Measurements from ENCODE around the gene GIMD1. TPM values are rescaled to one million over a fixed set of nuclear protein-coding genes. Genes with fewer than 3 reads are reported as not detected.

The GIMD1 gene
- total RNA-seq, 1 experiment from 2014 or later, result not detected

- H3K27ac ChIP-seq (ENCODE audit: low read length), result no peak overlapping the region
- no peak overlapping the region for H2AFZ ChIP-seq (ENCODE audit: low read length)
- H4K20me1 ChIP-seq (ENCODE audit: insufficient read depth, low read depth, low read length), result no peaks in the 10 kb centered on the region
- no peak overlapping the region for H3K9ac ChIP-seq (ENCODE audit: low read length)
- no peak overlapping the region for H3K4me2 ChIP-seq (ENCODE audit: low read depth, low read length, poor library complexity, severe bottlenecking)
- no peak for DNase-seq
- H3K36me3 ChIP-seq (ENCODE audit: insufficient read depth, low read length), result no peaks in the 10 kb centered on the region
- no peaks in the 10 kb centered on the region for H3K9me3 ChIP-seq (ENCODE audit: low read length)
- H3K9me2 ChIP-seq (replicated peaks; ENCODE audit: insufficient read depth, low read length), result no peaks in the 10 kb centered on the region
- peaks cover 3% of the 10 kb centered on the region; the same call in 1 of the 2 replicates for H3K4me1 ChIP-seq (ENCODE audit: low read length)
- no peak overlapping the region for H3K4me3 ChIP-seq (ENCODE audit: low read length)
- H3K27me3 ChIP-seq (ENCODE audit: low read length), result no peaks in the 10 kb centered on the region
- no peaks in the 10 kb centered on the region for H3K79me2 ChIP-seq (ENCODE audit: low read length)
Observed at GRCh38 chr4:106365613-106366012, 3.0 kb downstream of the GIMD1 start.

- no peaks in the 10 kb centered on the region for H3K9me2 ChIP-seq (replicated peaks; ENCODE audit: insufficient read depth, low read length)
- no peak overlapping the region for H2AFZ ChIP-seq (ENCODE audit: low read length)
- H3K4me2 ChIP-seq (ENCODE audit: low read depth, low read length, poor library complexity, severe bottlenecking), result no peak overlapping the region
- no peaks in the 10 kb centered on the region for H3K27me3 ChIP-seq (ENCODE audit: low read length)
- H3K27ac ChIP-seq (ENCODE audit: low read length), result no peak overlapping the region
- H3K4me1 ChIP-seq (ENCODE audit: low read length), result peaks cover 2% of the 10 kb centered on the region; the same call in 1 of the 2 replicates
- DNase-seq, result no peak
- H3K79me2 ChIP-seq (ENCODE audit: low read length), result no peaks in the 10 kb centered on the region
- H3K36me3 ChIP-seq (ENCODE audit: insufficient read depth, low read length), result no peaks in the 10 kb centered on the region
- no peaks in the 10 kb centered on the region for H4K20me1 ChIP-seq (ENCODE audit: insufficient read depth, low read depth, low read length)
- H3K9me3 ChIP-seq (ENCODE audit: low read length), result no peaks in the 10 kb centered on the region
- H3K9ac ChIP-seq (ENCODE audit: low read length), result no peak overlapping the region
- no peak overlapping the region for H3K4me3 ChIP-seq (ENCODE audit: low read length)
Observed at GRCh38 chr4:106364282-106364681, 4.3 kb downstream of the GIMD1 start.

GRCh38 chr4:106362086-106362825 is 6.3 kb downstream of the GIMD1 start:
- Histone ChIP-seq H3K36me3 (ENCODE audit: insufficient read depth, low read length) (no peaks in the 10 kb centered on the region), H3K4me3 (ENCODE audit: low read length) (no peak overlapping the region), H3K27ac (ENCODE audit: low read length) (no peak overlapping the region), H3K27me3 (ENCODE audit: low read length) (no peaks in the 10 kb centered on the region), H3K4me1 (ENCODE audit: low read length) (no peaks in the 10 kb centered on the region), H4K20me1 (ENCODE audit: insufficient read depth, low read depth, low read length) (no peaks in the 10 kb centered on the region), H3K4me2 (ENCODE audit: low read depth, low read length, poor library complexity, severe bottlenecking) (no peak overlapping the region), H3K79me2 (ENCODE audit: low read length) (no peaks in the 10 kb centered on the region), H3K9me2 (replicated peaks; ENCODE audit: insufficient read depth, low read length) (no peaks in the 10 kb centered on the region), H3K9me3 (ENCODE audit: low read length) (no peaks in the 10 kb centered on the region), H3K9ac (ENCODE audit: low read length) (no peak overlapping the region), H2AFZ (ENCODE audit: low read length) (no peak overlapping the region)
- DNase-seq, result no peak

GRCh38 chr4:106358899-106359298 is 9.7 kb downstream of the GIMD1 start:
- no peak overlapping the region for H2AFZ ChIP-seq (ENCODE audit: low read length)
- H4K20me1 ChIP-seq (ENCODE audit: insufficient read depth, low read depth, low read length), result no peaks in the 10 kb centered on the region
- no peaks in the 10 kb centered on the region for H3K36me3 ChIP-seq (ENCODE audit: insufficient read depth, low read length)
- no peaks in the 10 kb centered on the region for H3K9me2 ChIP-seq (replicated peaks; ENCODE audit: insufficient read depth, low read length)
- H3K9ac ChIP-seq (ENCODE audit: low read length), result no peak overlapping the region
- H3K79me2 ChIP-seq (ENCODE audit: low read length), result no peaks in the 10 kb centered on the region
- no peaks in the 10 kb centered on the region for H3K4me1 ChIP-seq (ENCODE audit: low read length)
- no peak overlapping the region for H3K4me3 ChIP-seq (ENCODE audit: low read length)
- no peaks in the 10 kb centered on the region for H3K9me3 ChIP-seq (ENCODE audit: low read length)
- no peak overlapping the region for H3K4me2 ChIP-seq (ENCODE audit: low read depth, low read length, poor library complexity, severe bottlenecking)
- H3K27me3 ChIP-seq (ENCODE audit: low read length), result no peaks in the 10 kb centered on the region
- DNase-seq, result no peak
- no peak overlapping the region for H3K27ac ChIP-seq (ENCODE audit: low read length)

- H3K27me3 ChIP-seq (ENCODE audit: low read length), result no peaks in the 10 kb centered on the region
- H3K27ac ChIP-seq (ENCODE audit: low read length), result no peak overlapping the region
- H3K4me3 ChIP-seq (ENCODE audit: low read length), result no peak overlapping the region
- no peaks in the 10 kb centered on the region for H3K9me3 ChIP-seq (ENCODE audit: low read length)
- H3K9me2 ChIP-seq (replicated peaks; ENCODE audit: insufficient read depth, low read length), result no peaks in the 10 kb centered on the region
- no peak overlapping the region for H2AFZ ChIP-seq (ENCODE audit: low read length)
- no peaks in the 10 kb centered on the region for H3K4me1 ChIP-seq (ENCODE audit: low read length)
- H3K79me2 ChIP-seq (ENCODE audit: low read length), result no peaks in the 10 kb centered on the region
- no peak overlapping the region for H3K4me2 ChIP-seq (ENCODE audit: low read depth, low read length, poor library complexity, severe bottlenecking)
- DNase-seq, result no peak
- H4K20me1 ChIP-seq (ENCODE audit: insufficient read depth, low read depth, low read length), result no peaks in the 10 kb centered on the region
- no peak overlapping the region for H3K9ac ChIP-seq (ENCODE audit: low read length)
- peaks cover under 1% of the 10 kb centered on the region; the same call in 1 of the 2 replicates for H3K36me3 ChIP-seq (ENCODE audit: insufficient read depth, low read length)
Observed at GRCh38 chr4:106355193-106355592, 13.4 kb downstream of the GIMD1 start.

- Histone ChIP-seq H3K4me1 (ENCODE audit: low read length) (no peaks in the 10 kb centered on the region), H3K9ac (ENCODE audit: low read length) (no peak overlapping the region), H3K4me2 (ENCODE audit: low read depth, low read length, poor library complexity, severe bottlenecking) (no peak overlapping the region), H2AFZ (ENCODE audit: low read length) (no peak overlapping the region), H3K36me3 (ENCODE audit: insufficient read depth, low read length) (peaks cover 8% of the 10 kb centered on the region; the same call in 1 of the 2 replicates), H3K9me2 (replicated peaks; ENCODE audit: insufficient read depth, low read length) (no peaks in the 10 kb centered on the region), H3K9me3 (ENCODE audit: low read length) (no peaks in the 10 kb centered on the region), H3K79me2 (ENCODE audit: low read length) (no peaks in the 10 kb centered on the region), H3K27ac (ENCODE audit: low read length) (no peak overlapping the region), H4K20me1 (ENCODE audit: insufficient read depth, low read depth, low read length) (0 out of 2 replicates have a peak, but pooled peaks cover under 1% of the 10 kb centered on the region), H3K4me3 (ENCODE audit: low read length) (no peak overlapping the region), H3K27me3 (ENCODE audit: low read length) (no peaks in the 10 kb centered on the region)
- no peak for DNase-seq
Observed at GRCh38 chr4:106353786-106354185, 14.8 kb downstream of the GIMD1 start.

GRCh38 chr4:106351016-106351415 is 17.6 kb downstream of the GIMD1 start:
- DNase-seq, result no peak
- H3K36me3 ChIP-seq (ENCODE audit: insufficient read depth, low read length), result peaks cover 32% of the 10 kb centered on the region; the same call in 1 of the 2 replicates
- no peak overlapping the region for H3K9ac ChIP-seq (ENCODE audit: low read length)
- H3K27me3 ChIP-seq (ENCODE audit: low read length), result no peaks in the 10 kb centered on the region
- H3K9me3 ChIP-seq (ENCODE audit: low read length), result no peaks in the 10 kb centered on the region
- no peak overlapping the region for H3K4me3 ChIP-seq (ENCODE audit: low read length)
- H3K79me2 ChIP-seq (ENCODE audit: low read length), result no peaks in the 10 kb centered on the region
- no peaks in the 10 kb centered on the region for H3K9me2 ChIP-seq (replicated peaks; ENCODE audit: insufficient read depth, low read length)
- 0 out of 2 replicates have a peak, but pooled peaks cover 4% of the 10 kb centered on the region for H4K20me1 ChIP-seq (ENCODE audit: insufficient read depth, low read depth, low read length)
- no peak overlapping the region for H3K4me2 ChIP-seq (ENCODE audit: low read depth, low read length, poor library complexity, severe bottlenecking)
- H3K27ac ChIP-seq (ENCODE audit: low read length), result no peak overlapping the region
- no peak overlapping the region for H2AFZ ChIP-seq (ENCODE audit: low read length)
- H3K4me1 ChIP-seq (ENCODE audit: low read length), result no peaks in the 10 kb centered on the region

GRCh38 chr4:106347167-106347566 is 21.4 kb downstream of the GIMD1 start:
- peaks cover 31% of the 10 kb centered on the region for H3K79me2 ChIP-seq (ENCODE audit: low read length)
- H3K9me3 ChIP-seq (ENCODE audit: low read length), result no peaks in the 10 kb centered on the region
- no peak overlapping the region for H3K4me3 ChIP-seq (ENCODE audit: low read length)
- peaks cover 44% of the 10 kb centered on the region for H3K36me3 ChIP-seq (ENCODE audit: insufficient read depth, low read length)
- no peak overlapping the region for H2AFZ ChIP-seq (ENCODE audit: low read length)
- no peak for DNase-seq
- H3K9ac ChIP-seq (ENCODE audit: low read length), result no peak overlapping the region
- no peaks in the 10 kb centered on the region for H3K9me2 ChIP-seq (replicated peaks; ENCODE audit: insufficient read depth, low read length)
- no peaks in the 10 kb centered on the region for H3K27me3 ChIP-seq (ENCODE audit: low read length)
- no peak overlapping the region for H3K27ac ChIP-seq (ENCODE audit: low read length)
- no peaks in the 10 kb centered on the region for H3K4me1 ChIP-seq (ENCODE audit: low read length)
- peaks cover 11% of the 10 kb centered on the region; the same call in 1 of the 2 replicates for H4K20me1 ChIP-seq (ENCODE audit: insufficient read depth, low read depth, low read length)
- H3K4me2 ChIP-seq (ENCODE audit: low read depth, low read length, poor library complexity, severe bottlenecking), result no peak overlapping the region
